Measurements from ENCODE around the gene CENPA.

DNA sequence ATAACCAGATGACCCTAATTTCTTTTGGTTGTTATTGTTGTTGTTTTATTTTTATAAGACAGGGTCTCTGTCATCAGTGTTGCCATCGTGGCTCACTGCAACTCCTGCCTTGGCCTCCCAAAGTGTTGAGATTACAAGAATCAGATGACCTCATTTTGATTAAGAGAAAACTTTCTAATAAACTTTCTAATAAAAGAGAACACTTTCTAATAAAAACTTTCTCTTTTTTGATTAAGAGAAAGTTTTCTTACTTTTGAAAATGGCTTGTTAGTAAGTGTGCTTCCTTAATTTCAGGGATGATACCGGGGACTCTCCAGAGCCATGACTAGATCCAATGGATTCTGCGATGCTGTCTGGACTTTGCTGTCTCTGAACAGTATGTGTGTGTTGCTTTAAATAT is 7.7 kb downstream of the CENPA start:
- no peak for TF ChIP-seq EP300 (IDR thresholded peaks at IDR 0.05; ENCODE audit: borderline replicate concordance)
- TF ChIP-seq TEAD4 (IDR thresholded peaks at IDR 0.05): no peak
- no peak for TF ChIP-seq ZBTB7A (IDR thresholded peaks at IDR 0.05; ENCODE audit: low read depth)
- TF ChIP-seq, protein P1, sequence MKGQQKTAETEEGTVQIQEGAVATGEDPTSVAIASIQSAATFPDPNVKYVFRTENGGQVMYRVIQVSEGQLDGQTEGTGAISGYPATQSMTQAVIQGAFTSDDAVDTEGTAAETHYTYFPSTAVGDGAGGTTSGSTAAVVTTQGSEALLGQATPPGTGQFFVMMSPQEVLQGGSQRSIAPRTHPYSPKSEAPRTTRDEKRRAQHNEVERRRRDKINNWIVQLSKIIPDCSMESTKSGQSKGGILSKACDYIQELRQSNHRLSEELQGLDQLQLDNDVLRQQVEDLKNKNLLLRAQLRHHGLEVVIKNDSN (IDR thresholded peaks at IDR 0.05): no peak
- TF ChIP-seq CEBPB (IDR thresholded peaks at IDR 0.05): no peak
- TF ChIP-seq RAD21 (IDR thresholded peaks at IDR 0.05; ENCODE audit: low read depth): no peak
- TF ChIP-seq, protein P2, sequence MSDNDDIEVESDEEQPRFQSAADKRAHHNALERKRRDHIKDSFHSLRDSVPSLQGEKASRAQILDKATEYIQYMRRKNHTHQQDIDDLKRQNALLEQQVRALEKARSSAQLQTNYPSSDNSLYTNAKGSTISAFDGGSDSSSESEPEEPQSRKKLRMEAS (IDR thresholded peaks at IDR 0.05): no peak
- TF ChIP-seq, protein P3, sequence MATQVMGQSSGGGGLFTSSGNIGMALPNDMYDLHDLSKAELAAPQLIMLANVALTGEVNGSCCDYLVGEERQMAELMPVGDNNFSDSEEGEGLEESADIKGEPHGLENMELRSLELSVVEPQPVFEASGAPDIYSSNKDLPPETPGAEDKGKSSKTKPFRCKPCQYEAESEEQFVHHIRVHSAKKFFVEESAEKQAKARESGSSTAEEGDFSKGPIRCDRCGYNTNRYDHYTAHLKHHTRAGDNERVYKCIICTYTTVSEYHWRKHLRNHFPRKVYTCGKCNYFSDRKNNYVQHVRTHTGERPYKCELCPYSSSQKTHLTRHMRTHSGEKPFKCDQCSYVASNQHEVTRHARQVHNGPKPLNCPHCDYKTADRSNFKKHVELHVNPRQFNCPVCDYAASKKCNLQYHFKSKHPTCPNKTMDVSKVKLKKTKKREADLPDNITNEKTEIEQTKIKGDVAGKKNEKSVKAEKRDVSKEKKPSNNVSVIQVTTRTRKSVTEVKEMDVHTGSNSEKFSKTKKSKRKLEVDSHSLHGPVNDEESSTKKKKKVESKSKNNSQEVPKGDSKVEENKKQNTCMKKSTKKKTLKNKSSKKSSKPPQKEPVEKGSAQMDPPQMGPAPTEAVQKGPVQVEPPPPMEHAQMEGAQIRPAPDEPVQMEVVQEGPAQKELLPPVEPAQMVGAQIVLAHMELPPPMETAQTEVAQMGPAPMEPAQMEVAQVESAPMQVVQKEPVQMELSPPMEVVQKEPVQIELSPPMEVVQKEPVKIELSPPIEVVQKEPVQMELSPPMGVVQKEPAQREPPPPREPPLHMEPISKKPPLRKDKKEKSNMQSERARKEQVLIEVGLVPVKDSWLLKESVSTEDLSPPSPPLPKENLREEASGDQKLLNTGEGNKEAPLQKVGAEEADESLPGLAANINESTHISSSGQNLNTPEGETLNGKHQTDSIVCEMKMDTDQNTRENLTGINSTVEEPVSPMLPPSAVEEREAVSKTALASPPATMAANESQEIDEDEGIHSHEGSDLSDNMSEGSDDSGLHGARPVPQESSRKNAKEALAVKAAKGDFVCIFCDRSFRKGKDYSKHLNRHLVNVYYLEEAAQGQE (IDR thresholded peaks at IDR 0.05; ENCODE audit: low read depth): no peak
- TF ChIP-seq YY1 (IDR thresholded peaks at IDR 0.05; ENCODE audit: low read depth): no peak
- TF ChIP-seq FOXM1 (IDR thresholded peaks at IDR 0.05; ENCODE audit: borderline replicate concordance, low read depth): no peak
- TF ChIP-seq TAF1 (IDR thresholded peaks at IDR 0.05; ENCODE audit: low read depth): no peak
- no peak for TF ChIP-seq EGR1 (IDR thresholded peaks at IDR 0.05)
- no peak for TF ChIP-seq CREB1 (IDR thresholded peaks at IDR 0.05; ENCODE audit: low read depth)
